ENCODE data around the gene SIRT7. TPM values are rescaled to one million over a fixed set of nuclear protein-coding genes. Genes with fewer than 3 reads are reported as not detected.

SIRT7 gene
- total RNA-seq, 3 donors from 2014 or later (not counting 1 experiment from before 2014, with no cell fraction given): 75.8 to 102 (median 94.9) TPM

GRCh38 chr17:81948635-81949378, 30.8 kb upstream of the SIRT7 start:
- no peaks in the 10 kb centered on the region for H3K4me1 ChIP-seq (ENCODE audit: control insufficient read depth, insufficient read depth, low read length)
- 81% methylated on average over 17 of the region's 17 CpGs for WGBS (ENCODE audit: insufficient coverage)
- H3K4me3 ChIP-seq (ENCODE audit: low read length): no peak overlapping the region
- Mint-ChIP-seq H3K27ac (no peak overlapping the region), H3K36me3 (no peaks in the 10 kb centered on the region), H3K9me3 (no peaks in the 10 kb centered on the region), H3K27me3 (ENCODE audit: low read depth in 2 of 2) (peaks cover 0 to 3% of the 10 kb centered on the region in 2 donors), H3K4me1 (no peaks in the 10 kb centered on the region), H3K4me3 (no peak overlapping the region)
- no peak for DNase-seq
- H3K27me3 ChIP-seq (ENCODE audit: control insufficient read depth, insufficient read depth, low read length): no peaks in the 10 kb centered on the region
- no peak for ATAC-seq
- TF ChIP-seq CTCF (IDR thresholded peaks at IDR 0.05): no peak
- no peak overlapping the region for H3K27ac ChIP-seq (ENCODE audit: low read length)
- H3K36me3 ChIP-seq (ENCODE audit: control insufficient read depth, insufficient read depth, low read length): no peaks in the 10 kb centered on the region
- intact Hi-C loops (cut with micrococcal nuclease): no loop called here
- no peaks in the 10 kb centered on the region for H3K9me3 ChIP-seq (ENCODE audit: control insufficient read depth, insufficient read depth, low read length)

- no peak for TF ChIP-seq CTCF (IDR thresholded peaks at IDR 0.05)
- Histone ChIP-seq H3K4me3 (ENCODE audit: low read length) (no peak within 1 kb of the TSS), H3K9me3 (ENCODE audit: control insufficient read depth, insufficient read depth, low read length) (no peaks in the 10 kb centered on the region), H3K36me3 (ENCODE audit: control insufficient read depth, insufficient read depth, low read length) (no peaks in the 10 kb centered on the region), H3K27ac (ENCODE audit: low read length) (no peak within 1 kb of the TSS), H3K27me3 (ENCODE audit: control insufficient read depth, insufficient read depth, low read length) (no peaks in the 10 kb centered on the region), H3K4me1 (ENCODE audit: control insufficient read depth, insufficient read depth, low read length) (no peaks in the 10 kb centered on the region)
- H3K36me3 Mint-ChIP-seq: no peaks in the 10 kb centered on the region
- 90% methylated on average over 13 of the region's 13 CpGs for WGBS (ENCODE audit: insufficient coverage)
- no peaks in the 10 kb centered on the region for H3K9me3 Mint-ChIP-seq
- no peak within 1 kb of the TSS for H3K27ac Mint-ChIP-seq
- intact Hi-C loops (cut with micrococcal nuclease): no loop called here
- no peak within 1 kb of the TSS for H3K4me3 Mint-ChIP-seq
- ATAC-seq: no peak
- peaks cover 0 to 3% of the 10 kb centered on the region in 2 donors for H3K27me3 Mint-ChIP-seq (ENCODE audit: low read depth in 2 of 2)
- no peaks in the 10 kb centered on the region for H3K4me1 Mint-ChIP-seq
- DNase-seq: no peak
Observed at GRCh38 chr17:81947189-81947588, 29.2 kb upstream of the SIRT7 start, which contains the start of gene MYADML2. TSS of gene MYADML2 (minus strand) at chr17:81947233. CDS start at chr17:81941741, 5,492 bp downstream.

GRCh38 chr17:81944858-81945257, 26.9 kb upstream of the SIRT7 start:
- no peak for TF ChIP-seq CTCF (IDR thresholded peaks at IDR 0.05)
- H3K4me1 Mint-ChIP-seq: no peaks in the 10 kb centered on the region
- ATAC-seq (no peak), DNase-seq (no peak)
- Histone ChIP-seq H3K27ac (ENCODE audit: low read length) (no peak overlapping the region), H3K4me3 (ENCODE audit: low read length) (no peak overlapping the region), H3K27me3 (ENCODE audit: control insufficient read depth, insufficient read depth, low read length) (no peaks in the 10 kb centered on the region), H3K36me3 (ENCODE audit: control insufficient read depth, insufficient read depth, low read length) (no peaks in the 10 kb centered on the region), H3K4me1 (ENCODE audit: control insufficient read depth, insufficient read depth, low read length) (no peaks in the 10 kb centered on the region), H3K9me3 (ENCODE audit: control insufficient read depth, insufficient read depth, low read length) (no peaks in the 10 kb centered on the region)
- no peak overlapping the region for H3K4me3 Mint-ChIP-seq
- H3K9me3 Mint-ChIP-seq: no peaks in the 10 kb centered on the region
- H3K27me3 Mint-ChIP-seq (ENCODE audit: low read depth in 2 of 2): peaks cover 0 to 3% of the 10 kb centered on the region in 2 donors
- no peak overlapping the region for H3K27ac Mint-ChIP-seq
- WGBS (ENCODE audit: insufficient coverage): 91% methylated on average over 9 of the region's 9 CpGs
- intact Hi-C loops (cut with micrococcal nuclease): no loop called here
- H3K36me3 Mint-ChIP-seq: no peaks in the 10 kb centered on the region

- no peak for TF ChIP-seq CTCF (IDR thresholded peaks at IDR 0.05)
- intact Hi-C loops (cut with micrococcal nuclease): no loop called here
- Histone ChIP-seq H3K36me3 (ENCODE audit: control insufficient read depth, insufficient read depth, low read length) (no peaks in the 10 kb centered on the region), H3K9me3 (ENCODE audit: control insufficient read depth, insufficient read depth, low read length) (no peaks in the 10 kb centered on the region), H3K4me3 (ENCODE audit: low read length) (no peak overlapping the region), H3K4me1 (ENCODE audit: control insufficient read depth, insufficient read depth, low read length) (peaks cover 5% of the 10 kb centered on the region), H3K27me3 (ENCODE audit: control insufficient read depth, insufficient read depth, low read length) (peaks cover 6% of the 10 kb centered on the region), H3K27ac (ENCODE audit: low read length) (no peak overlapping the region)
- Mint-ChIP-seq H3K9me3 (no peaks in the 10 kb centered on the region), H3K27me3 (ENCODE audit: low read depth in 2 of 2) (no peaks in the 10 kb centered on the region), H3K27ac (no peak overlapping the region), H3K4me3 (no peak overlapping the region), H3K4me1 (peaks cover 0 to 7% of the 10 kb centered on the region in 2 donors), H3K36me3 (no peaks in the 10 kb centered on the region)
- no peak for ATAC-seq
- no peak for DNase-seq
- WGBS (ENCODE audit: insufficient coverage): 72% methylated on average over 11 of the region's 12 CpGs
Observed at GRCh38 chr17:81942167-81942553, 24.2 kb upstream of the SIRT7 start.
